GM23248 (cell line): ENCODE measurements around the gene IRAK1BP1.

ENCODE experiments used
- EZH2 ChIP-seq: fragments of 200-600 bp; sonication (generic); IDR thresholded peaks from 2 replicates; pipeline ENCODE4 v1.6.1; 2018; ENCODE audit warnings: antibody characterized with exemption, mild to moderate bottlenecking; ENCODE audit not compliant: insufficient read depth, poor library complexity, severe bottlenecking
- EZH2phosphoT487 ChIP-seq: fragments of 200-600 bp; sonication (generic); IDR thresholded peaks from 2 replicates; pipeline ENCODE4 v1.6.1; 2018; ENCODE audit warnings: antibody characterized with exemption, moderate library complexity, mild to moderate bottlenecking, low read depth; ENCODE audit not compliant: insufficient read depth

DNA sequence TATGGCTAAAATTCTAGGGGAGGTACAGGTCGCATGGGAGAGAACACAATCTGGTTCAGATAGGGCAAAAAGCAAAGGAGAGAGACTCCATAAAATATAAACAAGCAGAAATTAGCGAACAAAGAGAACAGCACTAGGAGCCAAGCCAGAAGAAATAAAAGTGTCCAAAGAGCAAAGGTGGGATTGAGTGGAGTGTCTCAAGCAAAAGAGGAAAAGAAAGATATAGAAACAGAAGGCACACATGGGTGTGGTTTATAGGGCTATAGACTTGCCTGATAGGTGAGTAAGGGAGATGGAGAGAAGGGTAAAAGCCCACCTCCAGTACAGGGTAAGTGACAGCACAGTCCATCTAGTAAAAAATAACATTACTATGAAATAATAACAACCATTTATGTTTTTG lies 36.5 kb upstream of the IRAK1BP1 start:
- TF ChIP-seq EZH2 (no peak), EZH2phosphoT487 (no peak)
